Neural cell (in vitro differentiated cells): ENCODE results near the gene ANXA6. TPM values are rescaled to one million over a fixed set of nuclear protein-coding genes. Genes with fewer than 3 reads are reported as not detected.

ENCODE experiments used
- H2AFZ ChIP-seq: fragments of 200-600, 300-800 bp; sonication (generic), shearing (Covaris generic); 2 replicates; pipeline ENCODE4 v1.6.0; 2014; ENCODE audit warnings: low read depth, mild to moderate bottlenecking, antibody characterized with exemption, low read length, moderate library complexity
- H3F3A ChIP-seq: fragments of 200-600 bp; shearing (Covaris generic); 2 replicates; pipeline ENCODE4 v1.6.1; 2016; ENCODE audit warnings: mild to moderate bottlenecking, moderate library complexity, mixed read lengths, antibody characterized with exemption, low read length; ENCODE audit not compliant: insufficient read depth, poor library complexity, severe bottlenecking
- H3K27ac ChIP-seq: fragments of 200-600, 300-800 bp; sonication (generic), shearing (Covaris generic); 2 replicates; pipeline ENCODE4 v1.5.1; 2014; ENCODE audit warnings: mild to moderate bottlenecking, low read length, moderate library complexity
- H3K27me3 ChIP-seq: fragments of 300-800, 200-600 bp; sonication (generic), shearing (Covaris generic); 2 replicates; pipeline ENCODE4 v1.6.0; 2014; ENCODE audit warnings: mild to moderate bottlenecking, low read depth, low read length, moderate library complexity; ENCODE audit not compliant: insufficient read depth
- H3K36me3 ChIP-seq: fragments of 300-800, 200-600 bp; sonication (generic), shearing (Covaris generic); 2 replicates; pipeline ENCODE4 v1.5.1; 2014; ENCODE audit warnings: mild to moderate bottlenecking, antibody characterized with exemption, low read length, moderate library complexity; ENCODE audit not compliant: insufficient read depth
- H3K4me2 ChIP-seq: fragments of 300-800, 200-600 bp; sonication (generic), shearing (Covaris generic); 2 replicates; pipeline ENCODE4 v1.6.0; 2014; ENCODE audit warnings: mild to moderate bottlenecking, low read length
- H3K4me3 ChIP-seq: fragments of 300-800, 200-600 bp; sonication (generic), shearing (Covaris generic); 2 replicates; pipeline ENCODE4 v1.5.1; 2014; ENCODE audit warnings: mild to moderate bottlenecking, low read length, moderate library complexity
- H3K79me2 ChIP-seq: fragments of 200-600 bp; shearing (Covaris generic); replicated peaks from 2 replicates; pipeline ENCODE4 v1.6.0; 2014; ENCODE audit warnings: mild to moderate bottlenecking, low read length, moderate library complexity; ENCODE audit not compliant: insufficient read depth
- H3K9ac ChIP-seq: fragments of 300-800, 200-600 bp; sonication (generic), shearing (Covaris generic); 2 replicates; pipeline ENCODE4 v1.6.1; 2016; ENCODE audit warnings: mild to moderate bottlenecking, low read length, mixed read lengths
- H3K9me2 ChIP-seq: fragments of 200-600 bp; shearing (Covaris generic); 2 replicates; pipeline ENCODE4 v1.6.1; 2016; ENCODE audit warnings: mild to moderate bottlenecking, low read length, mixed read lengths; ENCODE audit not compliant: insufficient read depth
- H3K9me3 ChIP-seq: fragments of 200-600, 300-800 bp; sonication (generic), shearing (Covaris generic); 2 replicates; pipeline ENCODE4 v1.6.1; 2016; ENCODE audit warnings: mild to moderate bottlenecking, mixed run types, low read length, moderate library complexity, mixed read lengths
- H4K20me1 ChIP-seq: fragments of 200-600 bp; shearing (Covaris generic); 2 replicates; pipeline ENCODE4 v1.6.1; 2016; ENCODE audit warnings: mild to moderate bottlenecking, mixed run types; ENCODE audit not compliant: insufficient read depth
- EP300 ChIP-seq: fragments of 450-650 bp; conservative IDR thresholded peaks from 2 replicates; pipeline ENCODE4 v1.6.1; 2014; ENCODE audit warnings: antibody characterized with exemption, mild to moderate bottlenecking, moderate library complexity; ENCODE audit not compliant: poor library complexity, severe bottlenecking
- EZH2 ChIP-seq: fragments of 200-600, 300-800 bp; shearing (Covaris generic), sonication (generic); IDR thresholded peaks from 2 replicates; pipeline ENCODE4 v1.6.1; 2014; ENCODE audit warnings: antibody characterized with exemption, low read length, borderline replicate concordance, mild to moderate bottlenecking; ENCODE audit not compliant: insufficient read depth, poor library complexity, severe bottlenecking
- MXI1 ChIP-seq: fragments of 450-650 bp; conservative IDR thresholded peaks from 2 replicates; pipeline ENCODE4 v1.6.1; 2014; ENCODE audit warnings: antibody characterized with exemption, mild to moderate bottlenecking; ENCODE audit not compliant: poor library complexity, severe bottlenecking
- POLR2AphosphoS5 ChIP-seq: IDR thresholded peaks from 2 replicates; pipeline ENCODE4 v1.6.1; 2012
- RAD21 ChIP-seq: fragments of 450-650 bp; conservative IDR thresholded peaks from 2 replicates; pipeline ENCODE4 v1.6.1; 2014; ENCODE audit warnings: antibody characterized with exemption, mild to moderate bottlenecking, moderate library complexity
- REST ChIP-seq: IDR thresholded peaks from 2 replicates; pipeline ENCODE4 v1.6.1; 2012; ENCODE audit warnings: borderline replicate concordance
- SMC3 ChIP-seq: fragments of 450-650 bp; conservative IDR thresholded peaks from 2 replicates; pipeline ENCODE4 v1.6.1; 2014; ENCODE audit warnings: antibody characterized with exemption, mild to moderate bottlenecking, moderate library complexity; ENCODE audit not compliant: poor library complexity
- TAF1 ChIP-seq: IDR thresholded peaks from 2 replicates; pipeline ENCODE4 v1.6.1; 2012; ENCODE audit warnings: low read depth
- polyA plus RNA-seq: library from polyadenylated mRNA; depleted of rRNA; stranded (reverse); fragments of >200 nt; gene quantifications from 2 replicates; pipeline ENCODE4 v1.2.3, GENCODE V29; 2014
- TF ChIP-seq, protein P1 (sequence below): fragments of 450-650 bp; IDR thresholded peaks from 2 replicates; pipeline ENCODE4 v1.5.1; 2014; ENCODE audit warnings: antibody characterized with exemption, mild to moderate bottlenecking, moderate library complexity; ENCODE audit not compliant: poor library complexity, severe bottlenecking

ANXA6 gene
- polyA plus RNA-seq, 1 donor from 2014 or later, result 27.5 TPM

GRCh38 chr5:151086905-151087360 is 70.6 kb downstream of the ANXA6 start:
- H3K4me2 ChIP-seq, result no peak overlapping the region
- TF ChIP-seq EZH2, result no peak
- no peak for TF ChIP-seq REST
- TF ChIP-seq, protein P1, sequence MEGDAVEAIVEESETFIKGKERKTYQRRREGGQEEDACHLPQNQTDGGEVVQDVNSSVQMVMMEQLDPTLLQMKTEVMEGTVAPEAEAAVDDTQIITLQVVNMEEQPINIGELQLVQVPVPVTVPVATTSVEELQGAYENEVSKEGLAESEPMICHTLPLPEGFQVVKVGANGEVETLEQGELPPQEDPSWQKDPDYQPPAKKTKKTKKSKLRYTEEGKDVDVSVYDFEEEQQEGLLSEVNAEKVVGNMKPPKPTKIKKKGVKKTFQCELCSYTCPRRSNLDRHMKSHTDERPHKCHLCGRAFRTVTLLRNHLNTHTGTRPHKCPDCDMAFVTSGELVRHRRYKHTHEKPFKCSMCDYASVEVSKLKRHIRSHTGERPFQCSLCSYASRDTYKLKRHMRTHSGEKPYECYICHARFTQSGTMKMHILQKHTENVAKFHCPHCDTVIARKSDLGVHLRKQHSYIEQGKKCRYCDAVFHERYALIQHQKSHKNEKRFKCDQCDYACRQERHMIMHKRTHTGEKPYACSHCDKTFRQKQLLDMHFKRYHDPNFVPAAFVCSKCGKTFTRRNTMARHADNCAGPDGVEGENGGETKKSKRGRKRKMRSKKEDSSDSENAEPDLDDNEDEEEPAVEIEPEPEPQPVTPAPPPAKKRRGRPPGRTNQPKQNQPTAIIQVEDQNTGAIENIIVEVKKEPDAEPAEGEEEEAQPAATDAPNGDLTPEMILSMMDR, result no peak
- no peak for TF ChIP-seq MXI1
- TF ChIP-seq SMC3, result no peak
- no peak for TF ChIP-seq POLR2AphosphoS5
- TF ChIP-seq EP300, result no peak
- no peak for TF ChIP-seq RAD21
- no peak for TF ChIP-seq TAF1
- H3K9me2 ChIP-seq, result no peaks in the 10 kb centered on the region
- H3K36me3 ChIP-seq, result no peaks in the 10 kb centered on the region
- H3K9ac ChIP-seq, result no peak overlapping the region
- H3F3A ChIP-seq, result no peaks in the 10 kb centered on the region
- no peaks in the 10 kb centered on the region for H3K9me3 ChIP-seq
- H3K27me3 ChIP-seq, result no peaks in the 10 kb centered on the region
- no peak overlapping the region for H2AFZ ChIP-seq
- H3K4me3 ChIP-seq, result no peak overlapping the region
- no peak overlapping the region for H3K27ac ChIP-seq
- no peaks in the 10 kb centered on the region for H4K20me1 ChIP-seq
- no peaks in the 10 kb centered on the region for H3K79me2 ChIP-seq

GRCh38 chr5:151086192-151086869 is 71.2 kb downstream of the ANXA6 start:
- Histone ChIP-seq H3K9ac (no peak overlapping the region), H3K27ac (no peak overlapping the region), H3K9me2 (no peaks in the 10 kb centered on the region), H3K27me3 (no peaks in the 10 kb centered on the region), H4K20me1 (no peaks in the 10 kb centered on the region), H3K36me3 (no peaks in the 10 kb centered on the region), H3F3A (no peaks in the 10 kb centered on the region), H3K4me3 (no peak overlapping the region), H3K9me3 (no peaks in the 10 kb centered on the region), H3K4me2 (no peak overlapping the region), H2AFZ (no peak overlapping the region), H3K79me2 (no peaks in the 10 kb centered on the region)
- TF ChIP-seq EZH2 (no peak), SMC3 (no peak), MXI1 (no peak), TAF1 (no peak)
- TF ChIP-seq, protein P1, result no peak
